Peyer's patch (tissue), 4 donors: ENCODE results near the gene THUMPD2. TPM values are rescaled to one million over a fixed set of nuclear protein-coding genes. Genes with fewer than 3 reads are reported as not detected.

Experiments
- DNase-seq, 3 donors: peaks; one replicate each; pipeline ENCODE4 v3.0.0-alpha.2; 2017 to 2019
- H3K27ac ChIP-seq, 4 donors: fragments of 200-600 bp; sonication (generic); one replicate each; pipeline ENCODE4 v1.5.1; 2016 to 2019
- H3K27me3 ChIP-seq, 2 donors: fragments of 200-600 bp; sonication (generic); one replicate each; pipeline ENCODE4 v1.5.1; 2019
- H3K36me3 ChIP-seq, 3 donors: fragments of 200-600 bp; sonication (generic); one replicate each; pipeline ENCODE4 v1.5.1; 2016 to 2019
- H3K4me1 ChIP-seq, 4 donors: fragments of 200-600 bp; sonication (generic); one replicate each; pipeline ENCODE4 v1.5.1; 2016 to 2019
- H3K4me3 ChIP-seq, 4 donors: fragments of 200-600 bp; sonication (generic); 1 replicate in 3 of 4; 2 replicates in 1 of 4; pipeline ENCODE4 v1.5.1; 2016 to 2019; ENCODE audit warnings: mild to moderate bottlenecking in 1 of 4
- H3K9me3 ChIP-seq, 4 donors: fragments of 200-600 bp; sonication (generic); one replicate each; pipeline ENCODE4 v1.5.1; 2016 to 2019; ENCODE audit warnings: mild to moderate bottlenecking in 1 of 4
- CTCF ChIP-seq, 6 experiments: fragments of 450-650 bp in 4 of 6; fragments of 200-600 bp in 2 of 6; sonication (generic) in 1 of 6; IDR thresholded peaks; one replicate each; pipeline ENCODE4 v1.5.1; 2017 to 2019; ENCODE audit warnings: antibody characterized with exemption in 6 of 6, mild to moderate bottlenecking in 3 of 6, moderate library complexity in 1 of 6
- POLR2A ChIP-seq, 2 donors: fragments of 450-650 bp; IDR thresholded peaks; one replicate each; pipeline ENCODE4 v1.5.1; 2017; ENCODE audit warnings: antibody characterized with exemption in 2 of 2, mild to moderate bottlenecking in 2 of 2, moderate library complexity in 2 of 2
- total RNA-seq, 4 donors: library from RNA; depleted of rRNA; stranded (reverse); fragments of >200 nt; gene quantifications; one replicate each; pipeline ENCODE4 v1.1.0, GENCODE V29; 2016

THUMPD2 gene
- total RNA-seq, 4 donors from 2014 or later, result 14.2 to 19.8 (median 16.0) TPM

GRCh38 chr2:39724828-39725144 lies 54.3 kb downstream of the THUMPD2 start:
- no peak for DNase-seq
- Histone ChIP-seq H3K9me3 (no peaks in the 10 kb centered on the region), H3K36me3 (no peaks in the 10 kb centered on the region), H3K27ac (no peak overlapping the region), H3K27me3 (no peaks in the 10 kb centered on the region), H3K4me3 (no peak overlapping the region), H3K4me1 (no peaks in the 10 kb centered on the region)
- TF ChIP-seq POLR2A (IDR thresholded peaks at IDR 0.05), result no peak
- no peak for TF ChIP-seq CTCF (IDR thresholded peaks at IDR 0.05)

GRCh38 chr2:39723946-39724827 lies 54.9 kb downstream of the THUMPD2 start:
- no peaks in the 10 kb centered on the region for H3K36me3 ChIP-seq
- TF ChIP-seq POLR2A (IDR thresholded peaks at IDR 0.05), result no peak
- TF ChIP-seq CTCF (IDR thresholded peaks at IDR 0.05), result no peak
- DNase-seq, result no peak
- H3K9me3 ChIP-seq, result no peaks in the 10 kb centered on the region
- H3K27ac ChIP-seq, result no peak overlapping the region
- H3K4me3 ChIP-seq, result no peak overlapping the region
- no peaks in the 10 kb centered on the region for H3K4me1 ChIP-seq
- H3K27me3 ChIP-seq, result no peaks in the 10 kb centered on the region

GRCh38 chr2:39723497-39723896 lies 55.6 kb downstream of the THUMPD2 start:
- Histone ChIP-seq H3K9me3 (no peaks in the 10 kb centered on the region), H3K4me1 (no peaks in the 10 kb centered on the region), H3K27ac (no peak overlapping the region), H3K36me3 (no peaks in the 10 kb centered on the region), H3K4me3 (no peak overlapping the region), H3K27me3 (no peaks in the 10 kb centered on the region)
- TF ChIP-seq POLR2A (IDR thresholded peaks at IDR 0.05), result no peak
- no peak for TF ChIP-seq CTCF (IDR thresholded peaks at IDR 0.05)
- no peak for DNase-seq

GRCh38 chr2:39720970-39721369 lies 58.1 kb downstream of the THUMPD2 start:
- Histone ChIP-seq H3K9me3 (no peaks in the 10 kb centered on the region), H3K36me3 (no peaks in the 10 kb centered on the region), H3K27ac (no peak overlapping the region), H3K4me3 (no peak overlapping the region), H3K27me3 (no peaks in the 10 kb centered on the region), H3K4me1 (no peaks in the 10 kb centered on the region)
- TF ChIP-seq CTCF (IDR thresholded peaks at IDR 0.05) (no peak), POLR2A (IDR thresholded peaks at IDR 0.05) (no peak)
- DNase-seq, result no peak

- H3K4me3 ChIP-seq, result no peak overlapping the region
- no peaks in the 10 kb centered on the region for H3K4me1 ChIP-seq
- H3K9me3 ChIP-seq, result no peaks in the 10 kb centered on the region
- no peak for TF ChIP-seq CTCF (IDR thresholded peaks at IDR 0.05)
- TF ChIP-seq POLR2A (IDR thresholded peaks at IDR 0.05), result no peak
- no peaks in the 10 kb centered on the region for H3K36me3 ChIP-seq
- H3K27me3 ChIP-seq, result no peaks in the 10 kb centered on the region
- DNase-seq, result no peak
- no peak overlapping the region for H3K27ac ChIP-seq
These were observed 59.7 kb downstream of the THUMPD2 start for GRCh38 chr2:39719317-39719716.
